A673 (cell line): ENCODE results near the gene VAC14.

Source experiments
- EZH2 ChIP-seq: fragments of 200-600 bp; sonication (generic); IDR thresholded peaks from 2 replicates; pipeline ENCODE4 v1.6.1; 2017; ENCODE audit warnings: borderline replicate concordance, low read depth, mild to moderate bottlenecking, mixed read lengths, antibody characterized with exemption, low read length; ENCODE audit not compliant: poor library complexity, severe bottlenecking
- TF ChIP-seq, protein P1 (sequence below): fragments of 300-800, 200-600 bp; sonication (generic); conservative IDR thresholded peaks from 2 replicates; pipeline ENCODE4 v1.5.1; 2017; ENCODE audit warnings: low read depth, mild to moderate bottlenecking, antibody characterized with exemption, low read length, moderate library complexity, mixed read lengths

DNA sequence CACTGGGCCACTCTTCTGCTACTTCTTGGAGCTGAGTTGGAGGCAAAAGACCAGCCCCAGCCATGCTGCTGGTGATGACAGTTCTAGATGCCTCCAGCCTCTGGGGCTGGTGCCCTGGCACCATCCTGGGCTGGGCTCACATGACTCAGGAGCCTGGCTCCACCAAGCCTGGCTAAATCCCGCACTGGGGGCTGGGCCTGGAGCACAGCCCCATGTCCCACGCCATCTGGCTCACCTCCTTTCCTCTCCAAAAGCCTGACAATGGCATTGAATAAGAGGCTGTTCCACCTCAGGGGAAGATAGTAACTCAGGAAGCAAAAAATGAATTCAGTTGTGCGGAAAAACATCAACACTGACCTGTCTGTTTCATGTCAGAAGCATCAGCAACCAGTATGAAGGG is 70.0 kb downstream of the VAC14 start:
- TF ChIP-seq, protein P1, sequence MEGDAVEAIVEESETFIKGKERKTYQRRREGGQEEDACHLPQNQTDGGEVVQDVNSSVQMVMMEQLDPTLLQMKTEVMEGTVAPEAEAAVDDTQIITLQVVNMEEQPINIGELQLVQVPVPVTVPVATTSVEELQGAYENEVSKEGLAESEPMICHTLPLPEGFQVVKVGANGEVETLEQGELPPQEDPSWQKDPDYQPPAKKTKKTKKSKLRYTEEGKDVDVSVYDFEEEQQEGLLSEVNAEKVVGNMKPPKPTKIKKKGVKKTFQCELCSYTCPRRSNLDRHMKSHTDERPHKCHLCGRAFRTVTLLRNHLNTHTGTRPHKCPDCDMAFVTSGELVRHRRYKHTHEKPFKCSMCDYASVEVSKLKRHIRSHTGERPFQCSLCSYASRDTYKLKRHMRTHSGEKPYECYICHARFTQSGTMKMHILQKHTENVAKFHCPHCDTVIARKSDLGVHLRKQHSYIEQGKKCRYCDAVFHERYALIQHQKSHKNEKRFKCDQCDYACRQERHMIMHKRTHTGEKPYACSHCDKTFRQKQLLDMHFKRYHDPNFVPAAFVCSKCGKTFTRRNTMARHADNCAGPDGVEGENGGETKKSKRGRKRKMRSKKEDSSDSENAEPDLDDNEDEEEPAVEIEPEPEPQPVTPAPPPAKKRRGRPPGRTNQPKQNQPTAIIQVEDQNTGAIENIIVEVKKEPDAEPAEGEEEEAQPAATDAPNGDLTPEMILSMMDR = no peak
- no peak for TF ChIP-seq EZH2
